Coronary artery (tissue), 2 donors: ENCODE data around the gene OR6A2.

ENCODE experiments used
- DNase-seq: peaks from one replicate; pipeline ENCODE4 v3.0.0-alpha.2; 2017; ENCODE audit warnings: low spot score
- H3K27ac ChIP-seq, 2 donors: fragments of 200-600 bp; sonication (generic); one replicate each; pipeline ENCODE4 v1.5.1; 2016 to 2019
- H3K4me3 ChIP-seq: fragments of 200-600 bp; sonication (generic); 2 replicates; pipeline ENCODE4 v1.5.1; 2016; ENCODE audit warnings: mild to moderate bottlenecking, moderate library complexity
- CTCF ChIP-seq: fragments of 200-600 bp; sonication (generic); IDR thresholded peaks from one replicate; pipeline ENCODE4 v1.5.1; 2019; ENCODE audit warnings: antibody characterized with exemption

The OR6A2 gene

GRCh38 chr11:6757373-6757967, 42.0 kb downstream of the OR6A2 start:
- Histone ChIP-seq H3K4me3 (no peak overlapping the region), H3K27ac (no peak overlapping the region)
- TF ChIP-seq CTCF = no peak
- DNase-seq = no peak

GRCh38 chr11:6755953-6756347, 43.5 kb downstream of the OR6A2 start:
- Histone ChIP-seq H3K27ac (no peak overlapping the region), H3K4me3 (no peak overlapping the region)
- TF ChIP-seq CTCF = no peak
- DNase-seq = no peak

GRCh38 chr11:6755303-6755952, 44.1 kb downstream of the OR6A2 start:
- no peak overlapping the region for H3K27ac ChIP-seq
- no peak for DNase-seq
- H3K4me3 ChIP-seq = no peak overlapping the region
- TF ChIP-seq CTCF = peak; percentile 81

GRCh38 chr11:6747097-6747668, 52.3 kb downstream of the OR6A2 start:
- Histone ChIP-seq H3K27ac (no peak overlapping the region), H3K4me3 (no peak overlapping the region)
- TF ChIP-seq CTCF = no peak
- no peak for DNase-seq

- Histone ChIP-seq H3K27ac (peak overlapping the region in 1 of 2 donors; percentile 18), H3K4me3 (peak overlapping the region; percentile 45)
- no peak for TF ChIP-seq CTCF
- no peak for DNase-seq
These were observed 52.9 kb downstream of the OR6A2 start for GRCh38 chr11:6746626-6747025.

- H3K27ac ChIP-seq = peak overlapping the region in 1 of 2 donors; percentile 18
- TF ChIP-seq CTCF = no peak
- peak overlapping the region; percentile 45 for H3K4me3 ChIP-seq
- no peak for DNase-seq
These were observed 53.3 kb downstream of the OR6A2 start for GRCh38 chr11:6746086-6746618.
